CD4-positive, alpha-beta memory T cell (primary cell): ENCODE results near the gene TMEM141. TPM values are rescaled to one million over a fixed set of nuclear protein-coding genes. Genes with fewer than 3 reads are reported as not detected.
A peak's percentile ranks its signal among the peaks of the same experiment; 100 is the strongest.
"Not testable (repeated sequence)": the region's sequence is repeated elsewhere in the genome, so short reads cannot be mapped to it uniquely, and the experiment has no call there.

ENCODE experiments used
- CTCF ChIA-PET: fragments of 350-600 bp; sonication (Branson Sonifier 250); formaldehyde crosslinking; loops from one replicate; lab custom pipeline; 2021; ENCODE audit warnings: inconsistent platforms; ENCODE audit not compliant: partially characterized antibody; lab: Charles Lee
- POLR2A ChIA-PET: fragments of 350-600 bp; sonication (Branson Sonifier 250); formaldehyde crosslinking; loops from one replicate; lab custom pipeline; 2021; ENCODE audit not compliant: partially characterized antibody; lab: Charles Lee
- DNase-seq, 5 donors: peaks; one replicate each; pipeline versions ENCODE4 v3.0.0 to v3.0.0-alpha.2; 2020 to 2022; ENCODE audit warnings: mixed read lengths in 1 of 5
- H3K27ac ChIP-seq: one replicate; pipeline ENCODE4 v1.7.0; 2013; ENCODE audit warnings: low read depth, low read length
- H3K27me3 ChIP-seq: 2 replicates; pipeline ENCODE4 v1.7.0; 2013; ENCODE audit warnings: mild to moderate bottlenecking, low read length, moderate library complexity; ENCODE audit not compliant: insufficient read depth
- H3K36me3 ChIP-seq: 2 replicates; pipeline ENCODE4 v1.7.0; 2013; ENCODE audit warnings: mild to moderate bottlenecking, low read length, moderate library complexity; ENCODE audit not compliant: insufficient read depth
- H3K4me1 ChIP-seq: 2 replicates; pipeline ENCODE4 v1.7.0; 2013; ENCODE audit warnings: mild to moderate bottlenecking, low read length, moderate library complexity; ENCODE audit not compliant: insufficient read depth
- H3K4me3 ChIP-seq, 2 donors: one replicate each; pipeline ENCODE4 v1.7.0; 2013; ENCODE audit warnings: low read length in 2 of 2, mild to moderate bottlenecking in 1 of 2
- H3K9me3 ChIP-seq, 2 donors: one replicate each; pipeline ENCODE4 v1.7.0; 2013; ENCODE audit warnings: low read length in 2 of 2, control low read depth in 1 of 2; ENCODE audit not compliant: control insufficient read depth in 1 of 2
- H3K27ac Mint-ChIP-seq, 7 donors: one replicate each; pipeline ENCODE4 v1.8.0; 2020 to 2021; ENCODE audit warnings: mixed read lengths in 7 of 7, mild to moderate bottlenecking in 6 of 7, inconsistent platforms in 3 of 7, moderate library complexity in 3 of 7
- H3K27me3 Mint-ChIP-seq, 2 donors: one replicate each; pipeline ENCODE4 v1.8.0; 2020 to 2021; ENCODE audit warnings: mixed read lengths in 2 of 2
- H3K36me3 Mint-ChIP-seq, 2 donors: one replicate each; pipeline ENCODE4 v1.8.0; 2020 to 2021; ENCODE audit warnings: mixed read lengths in 2 of 2, inconsistent platforms in 1 of 2, mild to moderate bottlenecking in 1 of 2
- H3K4me1 Mint-ChIP-seq, 4 donors: one replicate each; pipeline ENCODE4 v1.8.0; 2020 to 2021; ENCODE audit warnings: mixed read lengths in 4 of 4, mild to moderate bottlenecking in 1 of 4
- H3K4me3 Mint-ChIP-seq, 8 donors: one replicate each; pipeline ENCODE4 v1.8.0; 2020 to 2021; ENCODE audit warnings: mixed read lengths in 8 of 8, mild to moderate bottlenecking in 7 of 8, moderate library complexity in 6 of 8, inconsistent platforms in 3 of 8
- H3K9me3 Mint-ChIP-seq, 8 donors: one replicate each; pipeline ENCODE4 v1.8.0; 2020 to 2021; ENCODE audit warnings: mixed read lengths in 8 of 8, mild to moderate bottlenecking in 5 of 8, inconsistent platforms in 3 of 8, moderate library complexity in 1 of 8
- intact Hi-C: fragments of 100-400 bp; cut with micrococcal nuclease; formaldehyde crosslinking; loops from one replicate; pipeline ENCODE4 v1.15.1; 2023
- polyA plus RNA-seq, 2 donors: library from polyadenylated mRNA; unstranded; fragments of 300-500 nt; fragmentation: Illumina TruSeq; gene quantifications; one replicate each; pipeline ENCODE4 v1.2.3, GENCODE V29; 2021
- total RNA-seq, 2 experiments: library from RNA; stranded (reverse); gene quantifications; one replicate each; pipeline ENCODE4 v1.2.3, GENCODE V29; 2021

Gene TMEM141
- total and polyA plus RNA-seq, 4 experiments from 2014 or later = 34.3 to 53.4 (median 44.7) TPM

- H3K4me3 Mint-ChIP-seq = no peak overlapping the region
- DNase-seq = no peak
- peaks cover 0 to 2% (median under 1%) of the 10 kb centered on the region in 4 donors for H3K4me1 Mint-ChIP-seq
- no peak overlapping the region for H3K27ac ChIP-seq
- H3K9me3 ChIP-seq = no peaks in the 10 kb centered on the region
- H3K27me3 ChIP-seq = no peaks in the 10 kb centered on the region
- ChIA-PET POLR2A (no interaction called here), CTCF (interaction anchor here (0.6 to 1.3 kb wide), 3 partner anchors 13 to 275 kb away, joined by 3 read pairs; no protein-coding TSS in a partner anchor)
- H3K27ac Mint-ChIP-seq = peak overlapping the region in 1 of 7 donors; percentile 70
- H3K36me3 ChIP-seq = no peaks in the 10 kb centered on the region
- H3K4me1 ChIP-seq = no peaks in the 10 kb centered on the region
- H3K4me3 ChIP-seq = no peak overlapping the region
- peaks cover 0 to 9% (median 4%) of the 10 kb centered on the region in 8 donors for H3K9me3 Mint-ChIP-seq
- H3K36me3 Mint-ChIP-seq = no peaks in the 10 kb centered on the region
- intact Hi-C loops = no loop called here
- peaks cover 5 to 8% of the 10 kb centered on the region in 2 donors for H3K27me3 Mint-ChIP-seq
Observed at GRCh38 chr9:136759436-136760325, 31.5 kb upstream of the TMEM141 start.

- ChIA-PET CTCF (interaction anchor here (1.3 kb wide), 1 partner anchor 275 kb away, joined by 3 read pairs; no protein-coding TSS in a partner anchor), POLR2A (no interaction called here)
- Histone ChIP-seq H3K4me1 (no peaks in the 10 kb centered on the region), H3K27ac (no peak overlapping the region), H3K36me3 (no peaks in the 10 kb centered on the region), H3K9me3 (no peaks in the 10 kb centered on the region), H3K4me3 (no peak overlapping the region), H3K27me3 (no peaks in the 10 kb centered on the region)
- Mint-ChIP-seq H3K4me3 (no peak overlapping the region), H3K36me3 (no peaks in the 10 kb centered on the region), H3K4me1 (peaks cover 0 to 2% (median 1%) of the 10 kb centered on the region in 4 donors), H3K9me3 (peaks cover 0 to 8% (median 4%) of the 10 kb centered on the region in 8 donors), H3K27me3 (peaks cover 5 to 7% of the 10 kb centered on the region in 2 donors), H3K27ac (peak overlapping the region in 1 of 7 donors; percentile 70)
- intact Hi-C loops = no loop called here
- DNase-seq = no peak
Observed at GRCh38 chr9:136760424-136760823, 30.7 kb upstream of the TMEM141 start.

- DNase-seq, H3K4me3 ChIP-seq, H3K36me3 Mint-ChIP-seq, H3K9me3 ChIP-seq, POLR2A ChIA-PET, H3K27me3 ChIP-seq, H3K4me1 Mint-ChIP-seq, H3K4me1 ChIP-seq, H3K9me3 Mint-ChIP-seq, H3K36me3 ChIP-seq, H3K4me3 Mint-ChIP-seq, H3K27me3 Mint-ChIP-seq, intact Hi-C loops, H3K27ac ChIP-seq: not testable (repeated sequence)
- H3K27ac Mint-ChIP-seq = peak overlapping the region in 1 of 7 donors; percentile 47
- CTCF ChIA-PET = interaction anchor here (1.3 kb wide), 1 partner anchor 274 kb away, joined by 3 read pairs; no protein-coding TSS in a partner anchor
Observed at GRCh38 chr9:136760834-136761544, 30.2 kb upstream of the TMEM141 start.

- Histone ChIP-seq H3K27me3 (no peaks in the 10 kb centered on the region), H3K4me1 (peaks cover 5% of the 10 kb centered on the region), H3K27ac (no peak overlapping the region), H3K36me3 (no peaks in the 10 kb centered on the region), H3K9me3 (no peaks in the 10 kb centered on the region), H3K4me3 (no peak overlapping the region)
- no peak overlapping the region for H3K4me3 Mint-ChIP-seq
- DNase-seq = no peak
- H3K27me3 Mint-ChIP-seq = peaks cover 4% of the 10 kb centered on the region in 2 donors
- ChIA-PET CTCF (no interaction called here), POLR2A (interaction anchor here (0.6 to 1.2 kb wide), 2 partner anchors 33 to 300 kb away, joined by 3 read pairs; no protein-coding TSS in a partner anchor)
- peaks cover 2 to 8% (median 5%) of the 10 kb centered on the region in 4 donors for H3K4me1 Mint-ChIP-seq
- H3K36me3 Mint-ChIP-seq = no peaks in the 10 kb centered on the region
- no peak overlapping the region for H3K27ac Mint-ChIP-seq
- no peaks in the 10 kb centered on the region for H3K9me3 Mint-ChIP-seq
- intact Hi-C loops = no loop called here
Observed at GRCh38 chr9:136761545-136761981, 29.6 kb upstream of the TMEM141 start.

- Mint-ChIP-seq H3K27ac (no peak overlapping the region), H3K4me3 (no peak overlapping the region), H3K27me3 (peaks cover 4 to 10% of the 10 kb centered on the region in 2 donors), H3K9me3 (no peaks in the 10 kb centered on the region), H3K4me1 (peaks cover 7 to 14% (median 11%) of the 10 kb centered on the region in 4 donors), H3K36me3 (peaks cover 0 to 1% of the 10 kb centered on the region in 2 donors)
- intact Hi-C loops = no loop called here
- no peak for DNase-seq
- no peaks in the 10 kb centered on the region for H3K27me3 ChIP-seq
- POLR2A ChIA-PET = interaction anchor here (0.6 to 1.2 kb wide), 3 partner anchors 34 to 639 kb away, joined by 3 read pairs; no protein-coding TSS in a partner anchor
- no peak overlapping the region for H3K4me3 ChIP-seq
- peaks cover 5% of the 10 kb centered on the region for H3K4me1 ChIP-seq
- no peaks in the 10 kb centered on the region for H3K36me3 ChIP-seq
- H3K27ac ChIP-seq = no peak overlapping the region
- no peaks in the 10 kb centered on the region for H3K9me3 ChIP-seq
- CTCF ChIA-PET = interaction anchor here (0.6 kb wide), 1 partner anchor 9 kb away, joined by 3 read pairs; no protein-coding TSS in a partner anchor
Observed at GRCh38 chr9:136762221-136762691, 28.9 kb upstream of the TMEM141 start.

GRCh38 chr9:136762915-136763648 is 28.1 kb upstream of the TMEM141 start:
- CTCF ChIA-PET = interaction anchor here (0.5 to 1.1 kb wide), 3 partner anchors 8 to 355 kb away, joined by 3 read pairs; no protein-coding TSS in a partner anchor
- no peak overlapping the region for H3K4me3 ChIP-seq
- peaks cover 7 to 18% (median 12%) of the 10 kb centered on the region in 4 donors for H3K4me1 Mint-ChIP-seq
- intact Hi-C loops = no loop called here
- H3K27me3 ChIP-seq = no peaks in the 10 kb centered on the region
- no peaks in the 10 kb centered on the region for H3K36me3 ChIP-seq
- H3K4me1 ChIP-seq = peaks cover 5% of the 10 kb centered on the region
- peak in 1 of 5 donors; percentile 23 for DNase-seq
- POLR2A ChIA-PET = interaction anchor here (0.6 kb wide), 1 partner anchor 638 kb away, joined by 3 read pairs; no protein-coding TSS in a partner anchor
- no peak overlapping the region for H3K27ac ChIP-seq
- peaks cover 9 to 15% of the 10 kb centered on the region in 2 donors for H3K27me3 Mint-ChIP-seq
- no peaks in the 10 kb centered on the region for H3K9me3 Mint-ChIP-seq
- no peak overlapping the region for H3K27ac Mint-ChIP-seq
- peaks cover 0 to 1% of the 10 kb centered on the region in 2 donors for H3K36me3 Mint-ChIP-seq
- no peak overlapping the region for H3K4me3 Mint-ChIP-seq
- H3K9me3 ChIP-seq = no peaks in the 10 kb centered on the region
